Left kidney (tissue), 2 donors: ENCODE results near the gene NUCKS1. TPM values are rescaled to one million over a fixed set of nuclear protein-coding genes. Genes with fewer than 3 reads are reported as not detected.

Experiments used
- DNase-seq: peaks from one replicate; pipeline ENCODE4 v3.0.0-alpha.2; 2013
- polyA plus RNA-seq: library from polyadenylated mRNA; unstranded; fragments of 120-200 nt; gene quantifications from one replicate; pipeline ENCODE4 v1.2.1, GENCODE V29; 2013; ENCODE audit not compliant: insufficient read length

The NUCKS1 gene
- polyA plus RNA-seq, 1 donor, result 483 TPM

DNA sequence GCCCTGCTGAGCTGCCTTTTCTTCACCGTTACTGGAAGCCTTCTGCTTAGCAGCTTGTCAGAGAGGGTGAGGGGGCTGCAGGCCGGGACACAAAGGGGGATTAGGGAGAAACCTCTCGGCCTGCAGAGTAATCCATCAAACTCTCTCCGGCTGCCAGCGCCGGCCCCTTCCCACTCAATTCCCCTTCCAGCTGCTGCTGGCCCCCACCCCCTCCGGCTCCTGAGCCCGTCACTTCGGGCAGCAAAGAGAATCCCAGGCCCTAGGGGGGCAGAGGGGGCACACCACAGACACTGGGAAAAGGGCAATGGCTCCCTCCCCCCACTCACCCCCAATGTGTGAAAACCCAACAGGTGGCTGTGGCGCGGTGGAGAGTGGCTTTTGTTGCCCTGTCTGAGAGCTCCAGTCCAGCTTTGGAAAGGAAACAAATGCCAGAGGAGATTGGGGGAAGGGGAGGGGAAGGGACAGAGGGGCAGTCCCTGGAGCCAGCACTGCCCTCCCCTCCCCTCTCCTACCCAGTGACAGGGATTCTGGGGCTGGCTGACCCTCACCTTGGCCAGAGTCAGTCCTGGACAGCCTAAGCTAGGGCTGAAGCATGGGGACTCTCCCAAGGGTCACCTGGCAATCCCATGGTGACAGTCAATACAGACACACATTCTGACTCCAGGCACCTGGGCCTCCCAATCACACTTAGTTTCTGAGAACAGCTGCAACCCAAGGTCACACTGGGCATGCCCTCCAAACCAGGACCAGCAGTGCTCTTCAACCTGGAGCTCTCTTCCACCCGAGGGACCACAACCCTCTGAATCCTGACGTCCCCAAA, 79.2 kb downstream of the NUCKS1 start:
- DNase-seq, result no peak

DNA sequence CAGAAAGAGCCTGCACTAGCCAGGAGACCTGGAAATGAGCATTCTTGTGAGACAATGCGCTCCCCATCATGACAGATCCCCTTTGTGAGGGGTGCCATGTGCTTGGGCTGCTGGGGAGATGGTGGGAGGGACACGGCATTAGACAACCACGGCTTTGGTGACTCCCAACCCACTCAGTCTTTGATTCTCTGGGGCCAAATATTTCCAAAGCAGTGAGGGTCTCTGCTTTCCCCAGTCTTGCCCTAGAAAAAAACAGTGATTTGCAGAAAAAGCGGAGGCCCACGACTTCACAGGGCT, 79.9 kb downstream of the NUCKS1 start:
- DNase-seq, result no peak

DNA sequence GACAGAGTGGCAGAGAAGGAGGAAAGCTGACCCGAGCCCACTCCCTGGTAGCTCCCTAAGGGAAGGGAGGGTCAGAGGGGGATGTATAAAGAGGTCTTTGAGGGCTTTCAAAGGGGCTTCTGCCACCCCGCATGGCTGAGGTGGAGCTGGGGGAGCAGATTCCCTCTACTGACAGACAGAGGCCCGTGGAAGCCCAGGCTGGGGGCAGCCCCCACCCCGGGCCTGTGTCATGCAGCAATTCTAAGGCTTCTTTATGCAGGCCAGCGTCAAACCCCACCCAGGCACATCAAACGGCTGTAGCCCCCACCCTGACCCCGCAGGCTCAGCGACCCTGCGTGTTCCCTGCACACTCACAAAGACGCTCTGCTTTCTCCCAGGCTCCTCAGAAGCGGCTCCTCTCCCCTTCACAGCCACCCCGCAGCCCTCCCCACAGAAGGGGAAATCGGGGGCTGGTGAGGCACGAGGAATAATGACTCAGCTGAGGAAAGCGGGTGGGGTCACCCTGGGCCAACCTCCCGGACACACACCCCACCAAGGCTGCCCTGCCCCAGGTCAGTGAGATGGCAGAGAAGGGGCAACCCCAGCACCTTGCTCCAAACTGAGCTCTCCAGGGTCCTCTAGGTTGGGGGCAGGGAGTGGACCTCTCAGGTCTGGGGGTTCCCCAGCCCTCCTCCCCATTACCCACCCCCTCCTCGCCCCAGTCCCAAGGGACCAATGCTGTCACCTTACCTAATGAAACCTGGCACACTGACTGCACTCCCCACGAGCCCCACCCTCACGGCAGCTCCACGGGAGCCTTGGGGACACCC, 80.4 kb downstream of the NUCKS1 start:
- DNase-seq, result no peak

DNA sequence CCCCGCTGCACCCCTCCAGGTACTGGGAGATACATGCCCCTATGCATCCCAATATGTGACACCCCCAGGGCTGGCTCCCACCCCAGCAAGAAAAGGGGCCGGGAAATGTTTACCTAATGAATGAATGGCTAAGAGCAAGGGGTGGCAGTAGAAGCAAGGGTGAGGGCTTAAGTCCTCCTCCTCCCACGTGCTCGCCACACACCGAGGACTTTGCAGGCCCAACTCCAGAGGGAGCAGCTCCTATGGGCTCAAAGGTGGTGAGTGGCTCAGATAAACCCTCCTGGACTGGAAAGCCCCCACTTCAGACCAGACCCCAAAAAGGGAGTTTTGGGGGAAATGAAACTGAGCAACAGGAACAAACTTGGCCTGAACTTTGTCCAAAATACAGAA, 81.0 kb downstream of the NUCKS1 start:
- DNase-seq, result no peak

DNA sequence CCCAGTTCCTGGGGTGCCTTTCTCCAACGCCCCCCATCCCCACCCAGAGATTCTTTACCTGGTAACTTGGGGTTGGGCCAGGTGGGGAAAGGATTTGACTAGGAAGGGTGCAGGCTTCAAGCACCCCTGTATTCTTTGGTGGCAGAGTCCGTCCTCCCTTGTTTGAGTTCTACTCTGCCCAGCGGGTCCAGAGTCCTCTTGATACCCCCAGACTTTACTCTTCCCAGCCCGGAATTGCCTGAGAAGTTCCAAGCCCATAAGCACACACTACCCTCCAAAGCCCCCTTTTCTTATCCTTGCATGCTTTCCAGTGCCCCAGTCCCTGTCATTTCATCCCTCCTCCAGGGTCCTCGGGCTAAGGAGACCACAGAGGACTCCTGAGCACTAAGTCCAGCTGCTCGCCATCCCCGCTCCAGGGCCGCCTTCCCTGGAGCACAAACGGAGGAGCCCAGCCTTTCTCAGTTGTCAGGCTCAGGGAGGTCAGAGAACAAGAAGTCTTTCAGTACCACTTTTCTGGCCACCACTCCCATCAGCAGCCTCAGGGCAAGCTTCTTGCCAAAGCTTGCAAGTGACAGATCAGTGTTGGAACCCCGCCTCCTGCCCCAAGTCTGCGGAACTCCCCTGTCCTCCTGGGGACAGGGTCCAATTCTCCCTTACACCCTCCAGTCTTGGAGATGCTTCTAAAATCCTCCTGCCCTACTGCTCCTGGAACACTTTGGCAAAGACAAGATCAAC, 81.9 kb downstream of the NUCKS1 start:
- no peak for DNase-seq

DNA sequence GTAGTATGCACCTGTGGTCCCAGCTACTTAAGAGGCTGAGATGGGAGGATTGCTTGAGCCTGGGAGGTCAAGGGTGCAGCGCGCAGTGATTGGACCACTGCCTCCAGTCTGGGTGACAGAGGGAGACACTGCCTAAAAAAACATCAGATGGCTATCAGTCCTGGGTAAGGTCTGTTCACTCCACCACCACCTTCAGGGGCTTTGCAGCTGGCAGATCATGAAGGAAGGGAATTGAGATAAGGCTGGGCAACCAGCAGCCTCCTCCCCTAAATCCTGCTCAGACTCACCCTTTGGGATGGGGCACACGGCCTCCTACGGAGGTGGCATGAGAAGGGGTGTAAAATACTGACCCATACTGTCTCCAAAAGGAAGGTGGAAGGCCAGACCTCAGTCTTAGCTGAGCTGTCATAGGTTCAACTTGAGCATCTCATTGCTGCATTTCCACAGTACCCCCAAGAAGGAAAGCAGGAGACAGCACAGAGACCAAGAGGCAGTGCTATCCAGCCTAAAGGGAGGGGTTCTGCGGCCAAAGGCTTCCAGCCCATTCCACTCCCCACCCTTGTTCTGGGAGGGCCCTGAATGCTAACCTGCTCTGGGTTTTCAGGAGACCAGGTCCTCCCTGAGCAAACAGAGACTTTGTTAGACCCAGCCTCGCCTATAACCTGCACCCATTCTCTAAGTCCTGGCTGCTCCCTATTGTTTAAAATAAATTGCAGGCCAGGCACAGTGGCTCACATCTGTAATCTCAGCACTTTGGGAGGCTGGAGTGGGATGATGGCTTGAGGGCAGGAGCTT, 83.4 kb downstream of the NUCKS1 start:
- no peak for DNase-seq

DNA sequence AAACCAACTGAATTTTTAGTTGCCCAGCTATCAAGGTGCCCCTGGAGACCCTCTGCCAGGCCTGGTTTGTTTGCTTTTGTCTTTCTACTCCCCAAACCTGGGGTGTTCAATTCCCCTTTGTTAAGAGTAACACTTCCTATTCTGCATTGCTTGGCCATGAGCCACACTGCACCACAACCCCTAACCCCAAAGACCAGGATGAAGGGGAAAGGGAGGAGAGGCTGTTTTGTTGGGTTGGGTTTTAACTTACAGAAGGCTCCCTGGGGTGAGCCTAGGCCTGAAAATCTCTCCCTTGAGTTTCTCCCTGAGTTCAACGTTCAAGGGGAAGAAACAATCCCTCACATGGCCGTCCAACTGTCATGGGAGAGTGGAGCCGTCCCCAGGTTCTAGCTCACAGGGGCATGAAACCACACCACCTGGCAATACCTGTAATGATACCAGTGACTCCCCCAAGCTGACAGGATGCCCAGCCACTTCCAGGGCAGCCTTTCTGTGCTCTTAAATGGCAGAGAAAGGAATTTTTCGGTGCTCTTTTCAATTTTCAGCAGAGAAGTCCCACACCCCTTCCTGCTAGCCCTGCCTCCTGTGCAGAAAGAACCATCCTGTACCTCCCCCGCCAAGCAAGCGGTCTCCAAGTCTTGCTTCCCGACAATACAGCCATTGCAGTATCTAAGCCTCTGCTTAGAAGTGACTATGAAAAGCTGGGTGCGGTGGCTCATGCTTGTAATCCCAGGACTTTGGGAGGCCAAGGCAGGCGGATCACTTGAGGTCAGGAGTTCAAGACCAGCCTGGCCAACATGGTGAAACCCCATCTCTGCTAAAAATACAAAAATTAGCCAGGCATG, 84.6 kb downstream of the NUCKS1 start:
- no peak for DNase-seq

DNA sequence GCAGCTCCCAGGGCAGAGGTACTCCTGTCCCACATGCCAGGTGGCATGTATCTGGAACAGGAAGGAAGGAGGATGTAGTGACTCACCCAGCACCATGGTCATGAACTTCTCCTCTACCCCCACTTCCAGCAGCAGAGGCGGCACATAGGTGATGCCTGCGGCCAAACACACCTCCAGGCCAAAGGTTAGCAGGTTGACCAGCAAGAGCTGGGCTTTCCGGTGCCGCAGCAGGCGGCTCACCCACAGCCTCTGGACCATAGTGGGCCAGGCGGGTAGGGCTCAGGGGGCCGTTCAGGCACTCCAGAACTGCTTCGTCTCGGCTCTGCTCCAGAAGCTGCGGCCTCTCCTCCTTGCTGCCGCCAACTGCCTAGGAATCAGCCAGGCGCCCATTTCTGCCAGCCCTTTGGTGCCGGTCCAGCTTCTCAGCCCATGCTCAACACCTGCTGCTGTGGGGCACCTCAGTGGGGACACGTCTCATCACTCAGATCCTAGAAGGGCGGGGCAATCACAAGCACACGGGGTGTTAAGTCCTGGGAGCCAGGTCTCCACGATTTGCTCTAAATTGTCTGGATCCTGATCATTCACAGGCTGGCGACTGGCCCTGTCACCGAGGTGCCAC, 85.5 kb downstream of the NUCKS1 start:
- no peak for DNase-seq

DNA sequence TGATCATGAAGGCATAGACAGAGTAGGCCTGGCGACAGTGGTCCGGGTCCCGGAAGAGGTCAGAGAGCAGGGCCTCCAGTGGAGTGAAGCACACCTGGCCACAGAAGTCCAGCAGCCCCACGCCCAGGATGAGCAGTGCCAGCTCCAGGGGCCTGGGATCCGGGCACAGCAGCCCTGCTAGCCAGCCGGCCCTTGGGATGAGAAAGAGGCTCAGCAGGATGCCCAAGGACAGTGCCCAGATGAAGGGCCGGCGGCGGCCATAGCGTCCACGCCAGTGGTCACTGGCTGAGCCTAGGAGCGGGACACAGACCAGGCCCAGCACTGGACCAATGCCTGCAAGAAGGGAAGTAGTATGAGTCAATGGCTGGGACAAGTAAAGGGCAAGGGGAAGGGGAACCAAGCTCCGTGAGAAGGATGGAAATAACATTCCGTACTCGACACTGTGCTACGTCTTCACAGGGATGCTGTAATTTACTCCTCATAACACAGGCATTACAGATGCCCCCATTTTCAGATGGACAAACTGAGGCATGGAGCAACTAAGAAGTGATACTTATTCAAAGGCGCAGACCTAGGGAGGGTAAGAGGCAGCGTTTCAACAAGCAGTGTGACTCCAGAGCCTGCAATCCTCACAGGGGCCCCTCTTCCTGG, 86.6 kb downstream of the NUCKS1 start:
- DNase-seq, result no peak

Other genes starting within 250 kb of the NUCKS1 start
- gene CDK18, start 245.5 kb downstream of the NUCKS1 start, polyA plus RNA-seq, result 27.1 TPM
- gene ELK4, start 118.2 kb downstream of the NUCKS1 start, polyA plus RNA-seq, result 26.8 TPM
- gene SLC45A3, start 69.7 kb downstream of the NUCKS1 start, polyA plus RNA-seq, result 8.8 TPM
- 38.9 TPM for gene RAB29, start 25.3 kb upstream of the NUCKS1 start, polyA plus RNA-seq
- 35.4 TPM for gene SLC41A1, start 63.0 kb upstream of the NUCKS1 start, polyA plus RNA-seq
- gene PM20D1, start 100.0 kb upstream of the NUCKS1 start, polyA plus RNA-seq, result 0.88 TPM
- 0.20 TPM for gene SLC26A9, start 193.3 kb upstream of the NUCKS1 start, polyA plus RNA-seq